Activated gamma-delta T cell treated with anti-CD3 and anti-CD28 coated beads, Interleukin-2, amount 50 U/mL, for 16 hours (primary cell): ENCODE measurements around the gene GNAO1.

Source experiments
- DNase-seq: peaks from one replicate; pipeline ENCODE4 v3.0.0-alpha.2; 2020; ENCODE audit warnings: low read depth

The GNAO1 gene

DNA sequence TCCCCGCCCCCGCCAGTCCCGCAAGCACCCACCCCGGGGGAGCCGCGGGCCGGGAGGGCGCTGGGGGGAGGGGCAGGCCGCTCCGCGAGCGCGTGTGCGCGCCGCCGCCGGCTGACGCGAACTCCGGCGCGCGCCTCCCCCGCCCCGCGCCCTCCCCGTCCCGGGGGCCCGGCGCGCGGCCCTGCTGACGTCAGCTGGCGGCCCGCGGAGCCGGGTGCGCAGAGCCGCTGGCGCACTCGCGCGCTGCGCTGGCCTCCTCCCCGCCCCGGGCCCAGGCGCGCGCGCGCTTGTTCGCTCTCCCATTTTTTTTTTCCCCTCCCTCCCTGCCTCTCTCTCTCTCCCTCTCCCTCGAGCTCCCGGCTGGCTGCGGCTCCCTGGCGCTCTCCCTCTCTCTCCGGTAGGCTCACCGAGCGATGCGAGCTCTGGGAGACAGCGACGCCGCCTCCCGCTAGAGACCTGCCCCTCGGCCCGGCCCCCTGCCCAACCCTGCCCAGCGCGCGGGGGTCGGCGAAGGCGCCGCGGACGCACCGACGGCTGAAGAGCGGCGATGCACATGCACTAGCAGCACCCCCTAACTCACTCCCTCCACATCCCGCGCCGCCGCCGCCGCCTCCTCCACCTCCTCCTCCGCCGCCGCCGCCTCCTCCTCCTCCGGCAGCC lies at the start of gene GNAO1:
Gene GNAO1, plus strand, starts transcription at position 334 of the 660 bp plus-strand sequence. CDS start 747 bp downstream, outside the sequence.
- peak; percentile 44 for DNase-seq

DNA sequence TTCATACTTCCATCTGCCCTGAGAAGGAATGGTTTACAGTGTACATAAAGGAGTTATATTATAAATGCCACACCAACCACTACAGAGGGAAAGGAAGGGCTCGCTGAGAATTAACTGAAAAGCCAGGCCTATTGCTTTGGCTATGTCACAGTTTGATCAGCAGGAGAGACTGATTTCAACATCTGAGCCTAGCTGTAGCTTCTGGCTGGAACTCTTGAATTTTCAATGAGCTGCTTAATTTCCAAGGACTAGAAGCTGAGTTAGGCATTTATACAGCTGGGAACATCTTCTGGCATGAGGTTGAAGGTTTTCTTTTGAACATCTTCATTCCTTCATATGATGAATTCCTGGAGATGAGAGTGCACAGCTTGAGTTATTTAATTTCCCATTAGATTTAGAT lies 47.6 kb upstream of the GNAO1 start:
- DNase-seq, result no peak

DNA sequence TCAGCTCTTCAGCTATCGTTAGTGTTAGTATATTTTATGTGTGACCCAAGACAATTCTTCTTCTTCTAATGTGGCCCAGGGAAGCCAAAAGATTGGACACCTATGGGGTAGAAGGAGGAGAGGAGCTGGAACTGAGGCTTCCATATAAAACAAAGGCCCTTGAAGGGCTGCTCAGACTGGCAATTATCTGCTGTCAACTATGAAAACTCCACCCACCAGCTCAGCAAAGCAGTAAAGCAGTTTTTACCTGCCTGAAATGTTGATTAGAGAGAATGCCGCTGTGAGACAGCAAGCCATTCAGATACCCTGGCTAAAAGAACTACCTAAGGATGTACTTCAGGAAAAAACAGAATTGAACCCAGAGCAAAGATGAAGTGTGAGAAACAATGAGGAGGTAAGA lies 45.9 kb upstream of the GNAO1 start:
- DNase-seq, result no peak

DNA sequence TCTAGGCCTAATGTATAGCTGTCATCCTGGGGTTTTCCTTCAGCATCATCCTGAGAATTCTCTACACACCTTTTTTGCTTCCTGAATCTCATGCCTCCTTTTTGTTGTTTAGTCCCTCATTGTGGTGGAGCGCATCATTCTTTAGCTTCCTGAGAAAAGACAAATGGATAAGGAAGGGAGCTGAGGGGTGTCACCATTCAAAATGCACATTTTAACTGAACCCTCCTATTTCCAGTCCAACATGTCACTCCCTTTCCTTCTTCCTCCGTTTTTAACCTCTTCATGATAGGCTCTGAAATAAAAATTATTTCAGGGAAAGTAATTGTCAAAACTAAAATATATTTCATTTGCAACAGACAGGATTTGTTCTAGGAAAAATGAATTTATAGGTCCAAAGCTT lies 39.7 kb upstream of the GNAO1 start:
- no peak for DNase-seq

DNA sequence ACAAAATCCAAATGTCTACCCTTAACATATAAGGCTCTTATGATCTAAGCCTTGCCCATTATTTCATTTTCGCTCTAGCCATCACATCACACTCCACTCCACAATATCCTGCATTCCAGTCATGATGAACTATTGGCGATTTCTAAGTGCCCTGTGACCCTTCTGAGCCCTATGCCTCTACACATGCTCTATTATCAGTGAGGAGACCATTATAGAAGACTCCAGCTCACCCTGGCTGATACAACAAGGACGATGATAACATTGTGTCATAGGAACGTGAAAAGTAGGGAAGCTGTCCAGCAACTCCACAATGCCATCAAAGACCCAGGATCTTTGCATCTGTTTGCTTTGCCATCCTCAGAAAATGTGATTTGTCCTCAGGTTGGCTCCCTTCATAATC lies 29.6 kb upstream of the GNAO1 start:
- no peak for DNase-seq

DNA sequence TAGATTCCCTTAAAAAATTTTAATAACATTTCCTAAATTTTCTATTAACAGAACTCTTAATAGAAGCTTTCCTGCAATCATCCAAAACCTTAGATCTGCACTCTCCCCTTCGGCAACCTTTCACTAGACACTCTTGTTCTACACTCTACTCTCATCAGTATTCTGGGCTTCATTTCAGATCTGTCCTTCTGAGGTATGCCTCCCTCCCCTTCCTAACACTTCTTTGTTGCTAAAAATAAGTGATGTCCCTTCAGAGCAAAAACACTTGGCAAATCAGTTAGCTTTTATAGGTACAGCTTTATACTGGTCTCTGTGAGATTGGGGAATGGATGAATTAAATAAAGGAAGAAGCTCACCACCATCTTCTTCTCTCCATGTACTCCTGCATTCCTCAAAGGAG lies 28.2 kb upstream of the GNAO1 start:
- no peak for DNase-seq

DNA sequence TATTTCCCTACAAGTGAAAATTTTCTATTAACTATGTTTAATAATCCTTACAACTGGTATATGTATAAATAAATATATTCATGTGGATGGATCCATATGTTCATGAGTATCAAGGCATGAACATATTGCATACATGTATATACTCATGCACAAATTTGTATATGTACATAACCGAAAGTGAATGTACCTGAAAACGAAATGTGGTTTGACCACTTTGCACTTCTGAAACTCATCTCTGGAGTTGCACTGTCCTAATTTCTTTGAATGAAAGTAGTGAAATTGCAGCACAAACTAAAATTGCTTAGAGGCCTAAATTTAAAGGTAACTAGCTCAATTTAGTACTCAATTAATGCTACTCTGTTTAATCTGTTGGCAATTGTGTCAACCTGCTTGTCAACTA lies 27.4 kb upstream of the GNAO1 start:
- DNase-seq, result no peak

DNA sequence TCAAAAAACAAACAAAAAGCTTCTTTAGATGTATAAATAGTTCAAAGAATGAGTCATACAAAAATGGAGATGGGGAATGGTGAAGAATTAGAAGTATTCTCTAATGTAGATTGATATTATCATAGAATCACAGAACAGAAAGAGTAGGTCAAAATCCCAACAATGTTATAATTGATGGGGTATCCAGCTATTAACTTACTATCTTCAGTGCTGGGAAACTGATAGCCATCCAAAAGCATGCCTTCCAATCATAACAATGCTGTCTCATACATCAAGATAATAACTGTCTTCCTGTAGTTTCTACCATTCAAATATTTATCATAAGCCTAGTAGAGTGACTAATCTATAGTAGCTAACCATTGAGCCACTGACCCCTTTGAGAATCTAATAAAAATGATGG lies 26.7 kb upstream of the GNAO1 start:
- no peak for DNase-seq

DNA sequence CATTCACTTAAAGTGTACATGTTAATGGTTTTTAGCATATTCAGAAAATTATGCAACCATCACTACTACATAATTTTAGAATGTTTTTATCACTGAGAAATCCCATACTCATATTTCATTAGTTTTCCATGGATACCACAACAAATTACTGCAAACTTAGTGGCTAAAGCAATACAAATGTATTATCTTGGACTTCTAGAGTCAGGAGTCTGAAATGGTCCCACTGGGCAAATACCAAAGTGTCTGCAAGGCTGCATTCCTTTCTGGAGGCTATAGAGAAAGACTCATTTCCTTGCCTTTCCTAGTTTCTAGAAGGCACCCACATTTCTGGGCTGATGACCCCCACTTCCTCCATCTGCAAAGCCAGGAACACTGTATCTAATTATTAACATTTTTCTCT lies 16.9 kb upstream of the GNAO1 start:
- no peak for DNase-seq

DNA sequence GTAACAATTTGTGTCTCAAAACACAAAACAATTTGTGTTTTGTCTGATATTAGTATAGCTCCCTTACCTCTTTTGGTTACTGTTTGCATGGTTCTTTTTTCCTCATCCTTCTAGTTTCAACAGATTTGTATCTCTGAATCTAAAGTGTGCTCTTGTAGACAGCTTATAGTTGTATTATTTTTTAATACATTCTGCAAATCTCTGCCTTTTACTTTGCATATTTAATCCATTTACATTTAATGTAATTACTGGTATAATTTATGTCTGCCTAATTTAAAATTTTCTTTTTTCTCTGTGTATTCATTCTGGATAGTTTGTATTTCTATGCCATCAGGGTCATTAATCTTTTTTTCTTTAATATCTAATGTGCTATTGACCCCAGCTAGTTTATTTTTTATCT lies 9.9 kb upstream of the GNAO1 start:
- no peak for DNase-seq

DNA sequence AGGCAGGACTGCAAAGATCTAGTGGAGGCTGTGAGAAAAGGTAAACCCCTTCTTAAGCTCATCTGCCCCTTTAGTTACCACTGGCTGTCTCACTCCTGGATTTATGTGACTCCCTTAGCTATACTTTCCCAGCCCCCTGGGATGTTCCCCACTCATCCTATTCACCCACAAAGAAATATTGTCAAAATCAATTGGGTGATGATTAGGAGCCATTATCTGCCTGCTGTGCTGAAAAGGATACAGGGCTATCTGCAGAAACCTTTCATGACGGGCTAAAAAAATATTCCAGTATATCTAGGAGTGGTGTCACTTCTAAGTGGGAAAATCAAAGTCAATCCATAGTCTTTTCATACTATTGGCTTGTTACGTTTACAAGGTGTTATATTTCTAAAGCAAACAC lies 8.0 kb upstream of the GNAO1 start:
- DNase-seq, result no peak

DNA sequence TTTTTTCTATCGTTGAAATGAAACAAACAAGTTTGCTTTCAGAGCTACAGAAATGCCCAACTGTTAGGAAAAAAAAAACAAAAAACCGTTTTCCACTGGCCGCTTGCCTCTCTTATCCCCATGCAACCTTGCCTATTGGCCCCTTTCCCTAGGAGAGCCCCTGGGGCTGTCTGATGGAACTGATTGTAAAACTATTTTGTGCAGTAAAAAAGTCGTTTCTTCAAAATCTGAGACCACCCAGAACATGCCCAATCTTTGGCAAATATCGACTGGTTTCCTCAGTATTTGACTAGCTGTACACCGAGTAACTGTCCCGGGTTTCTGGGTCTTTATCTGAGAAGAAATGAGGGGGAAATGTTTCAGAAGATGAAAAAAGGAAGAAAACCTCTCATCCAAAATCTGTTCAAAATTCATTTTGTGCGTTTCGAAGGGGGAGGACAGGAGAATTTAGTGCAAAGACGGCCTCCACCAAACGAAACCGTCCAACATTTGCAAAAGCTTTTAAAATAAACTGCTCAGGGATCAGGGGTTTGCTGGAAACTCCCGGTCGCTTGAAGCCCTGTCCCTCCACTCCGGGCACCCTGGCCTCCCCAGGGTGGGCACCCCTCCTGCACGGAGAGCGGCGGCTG lies 1.1 kb upstream of the GNAO1 start:
- DNase-seq, result no peak

DNA sequence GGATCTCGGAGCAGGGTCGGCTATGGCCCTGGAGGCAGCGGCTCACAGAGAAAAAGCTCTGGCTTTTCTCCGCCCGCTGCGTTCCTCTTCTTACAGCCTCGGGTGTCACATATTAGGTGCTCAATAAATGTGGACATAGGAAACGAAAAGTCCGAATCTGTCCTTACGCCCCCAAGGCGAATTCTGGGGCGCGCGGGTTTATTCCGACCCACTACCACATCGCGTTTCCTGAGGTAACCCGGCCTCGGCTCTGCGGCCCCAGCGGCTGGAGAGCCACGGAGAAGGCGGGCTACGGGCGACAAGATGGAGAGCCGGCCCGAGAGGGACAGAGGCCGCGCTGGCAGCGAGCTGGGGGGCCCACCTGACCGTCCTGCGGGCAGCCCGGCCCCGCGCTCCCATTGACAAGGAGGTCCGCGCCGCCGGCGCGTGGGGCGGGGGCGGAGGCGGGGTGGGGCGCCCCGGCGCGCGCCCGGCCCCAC lies 573 bp upstream of the GNAO1 start:
- no peak for DNase-seq

DNA sequence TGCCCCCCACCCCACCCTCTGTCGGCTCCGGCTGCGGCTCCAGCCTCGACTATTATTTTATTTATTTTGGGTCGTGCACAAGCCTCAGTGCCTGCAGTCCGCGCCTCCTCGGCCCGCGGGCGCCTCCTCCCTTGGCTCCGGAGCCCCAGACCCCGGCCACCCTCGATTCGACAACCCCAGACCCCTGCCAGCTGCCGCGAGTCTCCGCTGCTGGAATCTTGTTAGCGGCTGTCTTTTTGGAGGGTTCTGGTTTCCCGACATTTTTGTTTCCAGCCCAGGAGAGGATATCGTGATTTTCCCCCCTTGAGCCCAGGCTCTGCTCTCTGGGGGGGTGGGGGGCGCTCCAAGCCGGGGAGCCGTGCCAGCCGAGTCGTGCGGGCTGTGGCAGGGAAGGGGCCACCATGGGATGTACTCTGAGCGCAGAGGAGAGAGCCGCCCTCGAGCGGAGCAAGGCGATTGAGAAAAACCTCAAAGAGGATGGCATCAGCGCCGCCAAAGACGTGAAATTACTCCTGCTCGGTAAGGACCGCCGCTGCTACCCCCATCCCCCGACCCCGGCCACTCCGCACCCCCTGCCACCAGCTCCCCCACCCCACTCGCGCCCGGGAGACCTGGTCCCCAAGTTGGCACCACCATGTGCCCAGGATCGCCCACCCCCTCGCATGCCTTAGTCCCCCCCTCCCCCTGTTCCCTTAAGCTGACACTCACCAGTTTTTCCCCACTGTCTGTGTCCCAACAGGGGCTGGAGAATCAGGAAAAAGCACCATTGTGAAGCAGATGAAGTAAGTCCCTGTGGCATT lies 746 bp downstream of the GNAO1 start:
- no peak for DNase-seq

DNA sequence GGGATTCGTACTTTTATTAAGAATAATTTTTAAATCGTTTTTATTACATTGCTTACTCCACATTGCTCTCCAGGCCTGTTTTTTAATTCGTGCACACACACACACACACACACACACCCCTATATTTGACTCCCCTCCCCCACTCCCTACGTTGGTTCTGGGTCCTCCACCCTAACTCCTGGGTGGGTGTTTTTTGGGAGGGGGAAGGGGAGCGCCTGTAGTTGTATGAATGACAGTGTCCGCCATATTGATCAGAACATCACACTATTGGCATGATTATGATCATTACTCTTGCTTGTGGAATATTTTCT lies 1.3 kb downstream of the GNAO1 start:
- DNase-seq, result no peak

DNA sequence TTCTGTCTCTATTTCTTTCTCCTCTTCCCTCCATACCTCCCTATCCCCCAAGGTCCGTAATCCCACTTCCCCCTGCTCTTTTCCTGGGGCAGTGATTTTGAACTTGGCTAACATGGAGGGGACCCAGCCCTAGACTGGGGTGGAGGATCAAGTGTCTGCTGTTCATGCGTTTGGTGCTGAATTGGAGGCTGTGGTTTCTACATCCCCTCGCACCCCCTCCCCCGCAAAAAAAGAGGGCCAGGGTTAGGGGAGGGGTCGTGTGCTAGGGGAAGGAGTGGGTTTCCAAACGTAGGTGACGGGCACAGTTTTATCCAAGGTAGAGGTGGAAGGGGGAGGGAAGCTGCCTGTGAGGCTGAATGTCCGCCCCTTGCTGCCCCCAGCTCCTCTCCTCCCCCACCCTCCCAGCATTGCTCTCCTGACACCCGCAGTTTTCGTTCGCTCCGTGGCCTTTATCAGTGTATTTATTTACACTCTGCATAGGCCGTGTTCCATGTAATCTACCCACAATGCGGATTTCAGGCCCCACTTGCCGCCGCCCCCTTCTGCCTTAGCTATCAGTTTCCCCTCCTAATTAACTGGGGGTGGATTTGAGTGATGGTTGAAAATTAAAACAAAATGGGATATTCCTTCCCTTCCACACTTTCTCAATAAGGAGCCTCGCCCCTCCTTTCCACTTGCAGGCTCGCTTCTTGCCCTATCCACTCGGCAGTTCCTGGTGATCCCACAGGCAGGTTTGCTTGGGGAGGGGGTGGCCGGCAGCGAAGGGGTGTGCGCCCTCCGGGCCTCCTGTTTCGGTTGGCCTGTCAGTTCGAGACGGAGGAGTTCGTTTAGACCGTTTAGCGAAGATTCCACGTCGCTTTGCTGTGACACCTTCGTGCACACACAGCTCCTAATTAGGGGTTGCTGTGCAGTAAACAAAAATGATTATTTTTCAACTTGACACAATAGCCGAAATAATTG lies 2.0 kb downstream of the GNAO1 start:
- no peak for DNase-seq

DNA sequence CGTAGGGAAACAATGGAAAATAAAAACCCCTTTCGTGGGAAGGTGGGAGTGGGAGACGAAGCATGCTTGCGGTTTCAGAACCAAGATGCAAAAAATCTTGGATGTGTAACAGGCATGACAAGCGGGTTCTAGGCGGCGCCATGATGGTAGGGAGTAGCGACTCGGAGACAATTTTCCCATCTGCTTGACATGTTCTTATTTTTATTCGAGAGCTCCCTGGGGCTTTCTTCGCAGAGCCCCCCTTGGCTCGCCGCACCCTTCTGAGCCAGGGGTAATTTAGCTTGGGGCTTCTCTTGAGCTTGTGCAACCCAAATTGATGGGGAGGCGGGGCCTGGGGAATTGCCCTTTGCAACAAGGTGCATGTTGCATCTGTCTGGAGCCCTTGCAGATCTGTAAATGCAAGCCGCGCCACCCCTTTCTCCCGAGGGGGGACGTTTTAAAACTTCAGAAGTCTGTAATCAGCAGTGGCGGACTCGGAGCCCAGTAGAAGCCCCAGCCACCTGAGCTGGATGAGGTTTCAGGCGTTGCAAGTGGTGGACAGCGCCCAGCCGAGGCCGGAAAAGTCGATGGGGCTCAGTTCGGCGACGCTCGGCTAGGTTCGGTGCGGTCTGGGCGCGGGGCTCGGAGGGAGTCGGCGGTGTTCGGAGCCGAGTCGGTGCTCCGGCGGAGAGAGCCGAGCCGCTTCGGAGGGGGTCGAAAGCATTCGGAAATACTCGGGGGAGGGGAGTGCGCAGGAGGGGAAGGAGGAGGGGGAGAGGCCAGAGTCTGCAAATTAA lies 2.9 kb downstream of the GNAO1 start:
- DNase-seq, result peak; percentile 57

DNA sequence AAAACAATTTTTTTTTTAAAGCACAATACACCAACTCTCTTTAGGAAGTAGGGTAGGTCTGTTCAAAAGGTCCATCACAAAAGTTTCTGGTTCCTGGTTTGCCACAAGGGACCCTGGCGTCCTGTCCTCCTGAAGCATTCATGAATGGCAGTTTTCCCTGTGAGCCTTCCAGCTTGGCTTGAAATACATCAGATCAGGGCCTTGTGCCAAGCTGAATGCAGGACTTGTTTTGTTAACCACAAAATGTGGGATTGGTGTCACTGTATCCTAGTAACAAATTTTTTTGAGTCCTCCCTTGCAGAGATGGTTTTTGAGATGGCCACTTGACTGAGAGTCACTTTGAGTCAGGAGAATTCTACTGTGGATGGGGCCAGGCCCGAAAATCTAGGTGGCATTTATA lies 3.9 kb downstream of the GNAO1 start:
- DNase-seq, result no peak

DNA sequence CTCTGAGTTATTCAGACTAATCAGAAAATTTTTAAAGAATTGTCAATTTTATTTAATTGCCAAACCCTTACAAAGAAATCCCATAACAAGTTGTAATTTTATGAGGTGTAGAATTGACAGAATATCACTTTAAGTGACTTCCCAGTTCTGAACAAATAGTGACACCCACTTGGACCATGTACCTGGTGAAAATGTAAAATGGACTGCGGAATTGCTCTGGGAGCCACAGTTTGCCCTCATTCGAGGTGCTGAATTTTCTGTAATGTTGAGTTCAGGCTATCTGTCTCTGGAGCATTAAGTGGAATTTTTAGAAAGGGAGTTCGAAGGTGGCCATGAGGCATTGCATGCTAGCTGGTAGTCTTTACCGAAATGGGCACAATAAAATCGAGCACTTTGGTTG lies 5.1 kb downstream of the GNAO1 start:
- DNase-seq, result no peak

DNA sequence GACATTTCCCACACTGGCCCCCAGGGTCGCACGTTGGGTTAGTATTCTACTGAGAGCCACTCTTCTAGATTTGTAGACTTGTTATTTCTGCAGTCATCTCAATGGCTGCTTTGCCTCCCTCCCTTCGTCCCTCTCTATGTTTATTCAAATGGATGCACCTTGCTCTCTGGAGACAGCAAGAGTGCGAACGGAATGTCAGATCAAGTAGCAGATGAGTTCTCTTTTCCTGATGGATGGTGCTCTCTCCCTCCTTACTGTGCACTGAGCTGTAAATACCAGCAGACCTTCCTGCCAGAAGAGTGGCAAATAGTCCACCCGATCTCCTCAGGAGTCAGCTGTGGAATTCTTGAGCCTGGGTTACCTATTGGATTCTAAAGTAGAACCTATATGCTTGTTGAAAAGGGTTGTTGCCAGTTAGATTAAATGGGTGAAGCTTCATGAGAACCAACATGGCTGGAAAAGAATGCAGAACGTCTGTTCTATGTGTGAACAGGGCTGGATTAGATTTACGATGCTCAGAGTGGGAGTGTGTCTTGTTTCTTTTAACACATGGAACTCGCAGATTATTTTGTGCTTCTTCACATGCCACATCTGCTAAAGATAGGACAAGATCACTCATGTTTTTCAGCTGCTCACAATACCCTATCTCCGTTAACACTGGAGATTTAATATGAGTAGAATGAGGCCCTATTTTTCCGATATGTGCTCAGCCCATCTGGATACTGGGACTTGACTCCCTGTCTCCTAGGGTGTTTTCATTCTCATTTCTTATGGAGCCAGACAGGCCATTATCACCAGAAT lies 6.1 kb downstream of the GNAO1 start:
- DNase-seq, result no peak
